Choroid plexus epithelial cell (primary cell): ENCODE measurements around the gene DKC1.
A peak's percentile ranks its signal among the peaks of the same experiment; 100 is the strongest.

Experiments used
- DNase-seq: peaks from one replicate; pipeline ENCODE4 v3.0.0-alpha.2; 2010; ENCODE audit warnings: low read depth
- H3K4me3 ChIP-seq: 2 replicates; pipeline ENCODE4 v1.5.1; 2011; ENCODE audit warnings: low read depth, mild to moderate bottlenecking, control low read depth, low read length, moderate library complexity
- CTCF ChIP-seq: conservative IDR thresholded peaks from 2 replicates; pipeline ENCODE4 v1.5.1; 2011; ENCODE audit warnings: low read depth, mild to moderate bottlenecking, control low read depth, inconsistent platforms, low read length, moderate library complexity

DKC1 gene

GRCh38 chrX:154774622-154775021 lies 12.0 kb downstream of the DKC1 start:
- no peak for TF ChIP-seq CTCF
- no peak for DNase-seq

GRCh38 chrX:154775419-154776349 lies 13.0 kb downstream of the DKC1 start:
- no peak for TF ChIP-seq CTCF

More at GRCh38 chrX:154774622-154775021, 12.0 kb downstream of the DKC1 start:
- no peak overlapping the region for H3K4me3 ChIP-seq

DNA sequence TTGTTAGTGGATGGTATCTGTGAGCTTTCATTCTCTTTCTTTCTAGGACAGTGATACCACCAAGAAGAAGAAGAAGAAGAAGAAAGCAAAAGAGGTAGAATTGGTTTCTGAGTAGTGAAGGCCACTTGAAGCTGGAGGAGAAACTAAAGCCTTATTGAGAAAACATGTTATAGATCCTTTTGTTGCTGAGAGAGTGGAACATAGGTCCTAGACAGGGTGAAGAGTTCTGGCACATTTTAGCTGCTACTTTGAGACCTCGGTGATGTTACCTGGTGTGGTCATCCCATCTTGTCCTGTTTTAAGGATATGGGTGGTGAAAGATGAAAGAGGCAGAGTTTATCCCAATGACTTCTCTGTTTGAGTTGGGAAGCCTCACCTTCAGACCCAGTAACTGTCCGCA lies 14.1 kb downstream of the DKC1 start:
- DNase-seq, result no peak
- no peak overlapping the region for H3K4me3 ChIP-seq
- no peak for TF ChIP-seq CTCF

More at GRCh38 chrX:154775419-154776349, 13.0 kb downstream of the DKC1 start:
- DNase-seq, result peak; percentile 54
- H3K4me3 ChIP-seq, result no peak overlapping the region

DNA sequence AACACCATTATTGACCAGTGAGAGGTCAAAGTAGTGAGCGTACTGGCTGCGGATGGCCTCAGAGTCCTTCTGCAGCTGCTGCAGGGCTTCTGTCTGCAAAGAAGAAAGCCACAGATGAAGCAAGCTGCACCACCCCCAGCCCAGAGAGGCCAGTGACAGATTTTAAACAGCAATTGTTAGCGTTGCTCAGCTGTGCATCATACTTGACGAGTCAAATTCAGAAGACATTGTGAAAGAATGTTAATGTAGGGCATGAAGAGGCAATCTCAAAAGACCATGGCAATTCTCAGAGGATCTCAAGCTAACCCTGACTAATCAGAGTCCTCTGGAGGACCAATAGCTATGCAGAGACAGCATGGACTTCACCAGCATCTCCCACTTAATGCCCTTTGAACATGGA lies 16.6 kb downstream of the DKC1 start:
- DNase-seq, result peak; percentile 53
- H3K4me3 ChIP-seq, result no peak overlapping the region
- no peak for TF ChIP-seq CTCF

DNA sequence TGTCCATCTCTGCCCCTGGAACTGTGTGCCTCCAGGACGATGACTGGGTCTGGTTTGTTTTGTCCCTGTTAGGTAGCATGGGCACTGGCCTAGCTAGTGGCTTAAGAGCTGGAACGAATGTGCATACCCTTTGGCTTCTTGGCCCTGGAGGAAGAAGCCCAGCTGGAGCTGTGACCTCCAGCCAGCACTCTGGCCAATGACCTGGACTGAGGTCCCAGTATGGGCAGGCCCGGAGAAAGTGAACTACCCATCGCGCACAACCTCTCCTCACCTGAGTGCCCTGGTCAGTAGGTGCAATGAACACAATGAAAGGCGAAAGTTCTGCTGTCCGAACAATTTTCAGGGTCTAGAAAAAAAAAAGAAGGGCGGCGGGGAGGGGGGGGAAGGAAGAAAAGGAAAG lies 18.3 kb downstream of the DKC1 start:
- TF ChIP-seq CTCF, result no peak
- DNase-seq, result no peak
- H3K4me3 ChIP-seq, result no peak overlapping the region

DNA sequence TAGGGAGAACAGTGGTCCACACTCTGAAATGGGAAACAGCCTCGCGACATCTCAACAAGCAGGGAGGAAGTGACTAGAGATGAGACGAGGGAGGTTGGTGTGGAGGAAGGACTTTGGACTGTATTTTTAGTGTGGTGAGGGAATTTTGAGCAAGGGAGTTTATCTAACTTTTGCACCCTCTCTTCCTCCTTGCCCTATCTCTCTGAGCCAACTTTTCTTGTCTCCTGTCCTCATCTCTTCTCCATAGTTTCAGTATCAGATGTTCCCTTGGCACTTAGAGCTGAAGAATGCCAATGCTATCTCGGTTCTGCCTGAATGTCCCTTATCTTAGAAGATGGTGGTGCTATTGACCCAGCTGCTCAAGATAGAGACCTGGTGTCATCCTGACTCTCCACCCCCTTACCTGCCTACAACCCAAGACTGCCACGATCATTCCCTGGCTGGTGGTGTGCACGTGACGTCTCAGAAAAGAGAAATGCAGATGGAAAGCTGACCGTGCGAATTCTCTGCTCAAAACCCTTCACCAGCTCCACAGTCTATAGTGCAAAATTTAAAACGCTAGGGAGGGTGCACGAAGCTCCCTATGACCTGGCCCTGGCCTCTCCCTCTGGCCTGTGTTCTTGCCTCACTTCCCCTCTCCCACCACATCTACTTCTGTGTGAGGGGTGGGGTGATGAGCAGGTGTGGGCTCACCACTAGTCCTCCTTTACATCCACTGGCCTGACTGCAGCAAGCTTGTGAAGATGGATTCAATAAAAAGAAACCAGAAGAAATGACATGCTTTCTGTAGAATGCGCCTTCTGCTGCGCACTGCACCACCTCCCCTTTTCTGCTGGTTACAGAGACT lies 21.7 kb downstream of the DKC1 start:
- no peak overlapping the region for H3K4me3 ChIP-seq
- DNase-seq, result no peak

More for the DNA sequence above, 21.7 kb downstream of the DKC1 start:
- no peak for TF ChIP-seq CTCF
